Activated CD8-positive, alpha-beta T cell treated with anti-CD3 and anti-CD28 coated beads, Interleukin-2, amount 10 ng/mL, durations not matched to agents 7 days and 5 days (primary cell): ENCODE data around the gene RIMS1. TPM values are rescaled to one million over a fixed set of nuclear protein-coding genes. Genes with fewer than 3 reads are reported as not detected.

Source experiments
- ATAC-seq: fragments of 150-1000 bp; cut with Tn5 transposase; one replicate; pipeline ENCODE4 v1.10.0; 2021; ENCODE audit warnings: moderate library complexity
- CTCF ChIA-PET: fragments of 350-600 bp; sonication (Branson Sonifier 250); formaldehyde crosslinking; loops from one replicate; lab custom pipeline; 2021; ENCODE audit warnings: antibody characterized with exemption; lab: Charles Lee
- POLR2A ChIA-PET: fragments of 350-600 bp; sonication (Branson Sonifier 250); formaldehyde crosslinking; loops from one replicate; lab custom pipeline; 2021; ENCODE audit warnings: antibody characterized with exemption; lab: Charles Lee
- DNase-seq: peaks from one replicate; pipeline ENCODE4 v3.0.0-alpha.2; 2020
- H3K27ac Mint-ChIP-seq: one replicate; pipeline ENCODE4 v1.8.0; 2021; ENCODE audit warnings: mild to moderate bottlenecking, mixed read lengths
- H3K27me3 Mint-ChIP-seq: one replicate; pipeline ENCODE4 v1.8.0; 2021; ENCODE audit warnings: low read depth, mixed read lengths
- H3K36me3 Mint-ChIP-seq: one replicate; pipeline ENCODE4 v1.8.0; 2021; ENCODE audit warnings: low read depth, mixed read lengths
- H3K4me1 Mint-ChIP-seq: one replicate; pipeline ENCODE4 v1.8.0; 2021; ENCODE audit warnings: low read depth, mixed read lengths
- H3K4me3 Mint-ChIP-seq: one replicate; pipeline ENCODE4 v1.8.0; 2021; ENCODE audit warnings: mild to moderate bottlenecking, mixed read lengths
- H3K9me3 Mint-ChIP-seq: one replicate; pipeline ENCODE4 v1.8.0; 2022; ENCODE audit warnings: mixed read lengths; ENCODE audit not compliant: insufficient read depth
- total RNA-seq, 2 experiments: library from RNA; stranded (reverse); gene quantifications; one replicate each; pipeline ENCODE4 v1.2.3, GENCODE V29; 2021

The RIMS1 gene
- total RNA-seq, 2 experiments from 2014 or later: not detected

DNA sequence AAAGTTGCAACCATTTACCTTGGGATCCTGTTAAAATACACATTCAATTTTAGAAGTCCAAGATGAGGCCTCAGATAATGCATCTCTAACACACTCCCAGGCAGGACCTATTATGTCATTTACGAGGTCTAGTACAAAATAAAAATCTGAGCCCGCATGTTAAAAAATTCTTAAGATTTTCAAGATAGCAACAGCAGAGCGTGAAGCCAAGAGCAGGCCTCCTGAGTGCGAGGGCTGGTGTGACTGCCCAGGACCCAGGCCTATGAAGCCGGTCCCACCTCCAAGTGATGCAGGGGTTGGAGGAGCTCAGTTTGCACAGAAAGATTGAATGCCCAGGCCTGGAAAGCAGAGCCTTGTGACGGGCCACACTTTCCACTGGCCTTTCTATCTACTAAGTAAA lies 524.4 kb downstream of the RIMS1 start:
- no peaks in the 10 kb centered on the region for H3K4me1 Mint-ChIP-seq
- POLR2A ChIA-PET: no interaction called here

DNA sequence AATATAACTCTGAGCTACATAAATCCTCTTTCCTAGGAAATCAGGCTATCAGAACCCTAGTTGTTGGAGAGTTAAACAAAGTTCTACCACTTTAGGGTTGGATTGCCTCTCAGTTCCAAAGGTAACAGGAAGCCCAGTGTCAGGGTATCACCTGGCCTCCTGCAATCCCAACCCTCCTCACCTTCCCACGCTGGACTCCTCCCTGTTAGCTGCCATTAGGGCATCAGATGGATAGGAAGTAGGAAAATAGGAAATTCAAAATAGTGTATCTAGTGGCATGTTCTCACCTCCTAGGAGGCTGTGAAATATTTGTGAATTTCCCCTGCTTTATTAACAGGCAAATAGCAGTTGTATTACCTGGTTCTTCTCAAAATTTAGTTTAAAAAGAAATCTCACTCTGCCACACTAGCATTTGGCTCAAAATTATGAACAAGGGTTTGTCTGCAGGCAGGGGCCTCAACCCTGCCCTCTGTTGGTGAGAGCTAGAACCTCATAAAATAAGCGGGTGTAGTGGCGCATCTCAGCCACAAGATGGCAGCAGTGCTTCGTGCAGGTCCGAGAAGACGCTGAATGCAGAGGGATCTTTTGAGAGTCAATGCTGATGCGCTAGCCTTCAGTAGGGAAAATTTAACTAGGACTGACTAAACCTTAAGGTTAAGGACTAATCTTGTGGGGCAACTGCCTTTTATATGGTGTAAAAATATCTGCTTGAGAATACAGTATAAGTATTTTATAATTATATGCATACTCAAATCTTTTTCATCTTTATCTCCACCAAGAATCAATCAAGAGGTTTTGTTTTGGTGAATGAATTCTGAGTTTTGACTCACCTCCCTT lies 525.7 kb downstream of the RIMS1 start:
- Mint-ChIP-seq H3K4me1 (no peaks in the 10 kb centered on the region), H3K4me3 (no peak overlapping the region), H3K9me3 (no peaks in the 10 kb centered on the region), H3K36me3 (no peaks in the 10 kb centered on the region), H3K27ac (no peak overlapping the region), H3K27me3 (peaks cover 5% of the 10 kb centered on the region)
- POLR2A ChIA-PET: interaction anchor here (0.6 kb wide), 1 partner anchor 778 kb away, joined by 3 read pairs; no protein-coding TSS in a partner anchor
- DNase-seq (peak; percentile 78), ATAC-seq (peak; percentile 75)
- CTCF ChIA-PET: interaction anchor here (0.6 to 6.1 kb wide), 33 partner anchors 8 to 917 kb away, joined by 3 to 60 read pairs (median 4); no protein-coding TSS in a partner anchor

More for the DNA sequence above, 524.4 kb downstream of the RIMS1 start:
- Mint-ChIP-seq H3K36me3 (no peaks in the 10 kb centered on the region), H3K9me3 (no peaks in the 10 kb centered on the region), H3K4me3 (no peak overlapping the region), H3K27me3 (peaks cover 13% of the 10 kb centered on the region), H3K27ac (no peak overlapping the region)
- no peak for DNase-seq
- CTCF ChIA-PET: interaction anchor here (0.7 to 6.1 kb wide), 6 partner anchors 11 to 916 kb away, joined by 3 to 60 read pairs (median 8); no protein-coding TSS in a partner anchor
- ATAC-seq: no peak

DNA sequence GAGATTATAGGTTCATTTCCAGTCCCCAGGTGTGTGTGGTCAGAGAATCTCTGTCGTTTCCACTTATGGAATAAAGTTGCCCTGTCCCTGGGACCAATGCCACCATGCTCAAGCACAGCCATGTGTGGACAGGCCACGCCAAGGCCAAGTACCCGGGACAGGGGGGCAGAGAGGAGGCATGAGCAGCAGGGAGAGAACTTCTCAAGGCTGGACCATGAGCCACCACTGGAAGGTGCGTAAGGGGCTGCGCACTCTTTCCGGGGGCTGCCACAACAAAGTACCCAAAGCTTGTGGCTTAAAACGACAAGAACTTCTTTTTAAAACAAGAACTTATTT lies 526.3 kb downstream of the RIMS1 start:
- Mint-ChIP-seq H3K36me3 (no peaks in the 10 kb centered on the region), H3K27me3 (peaks cover 3% of the 10 kb centered on the region), H3K4me1 (no peaks in the 10 kb centered on the region), H3K27ac (no peak overlapping the region), H3K9me3 (no peaks in the 10 kb centered on the region), H3K4me3 (no peak overlapping the region)
- ATAC-seq (no peak), DNase-seq (no peak)
- POLR2A ChIA-PET: interaction anchor here (0.6 kb wide), 1 partner anchor 777 kb away, joined by 3 read pairs; no protein-coding TSS in a partner anchor
- CTCF ChIA-PET: interaction anchor here (0.9 to 6.1 kb wide), 28 partner anchors 9 to 916 kb away, joined by 3 to 60 read pairs (median 4); no protein-coding TSS in a partner anchor

DNA sequence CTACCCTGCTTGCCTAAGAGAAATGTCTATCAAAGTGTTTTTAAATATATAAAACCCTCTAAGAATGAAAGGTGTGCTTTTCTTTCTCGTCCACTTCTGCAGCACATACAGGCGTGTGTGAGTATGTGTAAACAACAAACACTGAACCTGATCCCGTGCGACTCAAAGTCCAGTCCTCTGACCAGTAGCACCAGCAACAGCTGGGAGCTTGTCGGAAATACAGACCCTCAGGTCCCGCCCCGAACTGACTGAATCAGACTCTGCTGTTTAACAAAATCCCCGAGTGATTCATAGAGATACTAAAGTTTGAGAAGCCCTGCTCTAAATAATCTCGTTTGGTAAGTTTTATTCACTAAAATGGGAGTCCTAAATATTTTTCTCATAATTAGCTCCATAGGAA lies 527.5 kb downstream of the RIMS1 start:
- DNase-seq (no peak), ATAC-seq (no peak)
- H3K9me3 Mint-ChIP-seq: no peaks in the 10 kb centered on the region
- no peaks in the 10 kb centered on the region for H3K36me3 Mint-ChIP-seq
- no peaks in the 10 kb centered on the region for H3K4me1 Mint-ChIP-seq
- H3K27me3 Mint-ChIP-seq: no peaks in the 10 kb centered on the region
- no peak overlapping the region for H3K27ac Mint-ChIP-seq
- H3K4me3 Mint-ChIP-seq: no peak overlapping the region
- POLR2A ChIA-PET: no interaction called here
- CTCF ChIA-PET: interaction anchor here (1.7 to 6.1 kb wide), 3 partner anchors 8 to 717 kb away, joined by 4 to 60 read pairs (median 45); no protein-coding TSS in a partner anchor

DNA sequence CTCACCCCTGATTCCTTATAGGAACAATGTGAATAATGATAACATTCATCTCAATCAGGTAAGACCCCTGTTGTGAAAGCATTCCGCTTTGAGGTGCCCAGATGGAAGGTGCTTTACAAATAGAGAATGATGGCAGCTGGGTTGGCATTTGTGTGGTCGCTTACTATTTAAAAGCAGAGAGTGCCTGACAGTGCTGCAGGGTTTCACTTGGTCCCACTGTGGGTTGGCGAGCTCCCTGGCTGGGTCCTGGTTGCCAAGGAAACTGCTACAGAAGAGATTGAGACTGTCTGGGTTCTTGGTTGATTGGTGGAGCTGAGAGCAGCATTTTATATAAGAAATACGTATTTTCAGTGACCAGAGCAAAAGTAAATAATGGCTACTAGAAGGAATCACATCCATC lies 528.3 kb downstream of the RIMS1 start:
- no peak overlapping the region for H3K4me3 Mint-ChIP-seq

DNA sequence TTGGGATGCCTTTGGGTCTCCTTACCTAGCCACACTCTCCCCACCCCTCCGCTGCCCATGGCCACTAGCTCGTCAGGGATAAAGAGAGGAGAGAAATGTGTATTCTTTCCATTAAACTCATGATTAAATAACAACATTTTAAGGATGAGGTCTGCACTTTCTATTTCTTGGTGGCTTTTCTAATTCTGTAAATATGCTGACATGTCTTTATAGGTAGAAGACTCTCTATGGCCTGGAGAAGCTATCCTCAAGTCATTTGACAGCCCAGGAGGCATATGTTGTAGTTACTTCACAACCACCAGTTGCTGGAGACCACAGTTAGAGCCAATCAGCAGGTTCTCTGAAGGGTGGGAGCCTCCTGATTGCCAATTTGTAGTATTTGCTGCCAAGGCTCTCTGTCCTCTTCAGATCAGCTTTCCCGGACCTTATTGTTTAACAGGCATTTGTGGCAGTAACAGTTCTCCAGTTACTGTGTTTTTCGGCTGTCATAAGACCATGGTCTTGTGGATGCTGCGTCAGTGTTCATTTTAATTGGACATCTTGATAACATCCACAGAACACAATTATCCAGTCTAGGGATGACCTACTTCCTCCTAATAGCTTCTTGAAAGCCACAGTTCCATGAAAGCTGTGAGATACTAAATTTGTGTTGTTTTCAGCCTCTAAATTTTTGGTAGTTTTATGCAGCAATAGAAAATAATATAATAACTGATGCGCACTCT lies 530.6 kb downstream of the RIMS1 start:
- Mint-ChIP-seq H3K36me3 (no peaks in the 10 kb centered on the region), H3K27ac (no peak overlapping the region), H3K4me1 (no peaks in the 10 kb centered on the region), H3K9me3 (no peaks in the 10 kb centered on the region), H3K27me3 (no peaks in the 10 kb centered on the region), H3K4me3 (no peak overlapping the region)
- ATAC-seq: no peak
- ChIA-PET CTCF (interaction anchor here (1.1 to 1.3 kb wide), 2 partner anchors 199 to 715 kb away, joined by 3 read pairs; no protein-coding TSS in a partner anchor), POLR2A (no interaction called here)
- DNase-seq: no peak

More for the DNA sequence above, 528.3 kb downstream of the RIMS1 start:
- no peaks in the 10 kb centered on the region for H3K9me3 Mint-ChIP-seq
- H3K4me1 Mint-ChIP-seq: no peaks in the 10 kb centered on the region
- DNase-seq: no peak
- no peaks in the 10 kb centered on the region for H3K27me3 Mint-ChIP-seq
- H3K27ac Mint-ChIP-seq: no peak overlapping the region
- H3K36me3 Mint-ChIP-seq: no peaks in the 10 kb centered on the region
- no peak for ATAC-seq
- ChIA-PET CTCF (interaction anchor here (0.9 to 1.7 kb wide), 2 partner anchors 166 to 711 kb away, joined by 3 to 4 read pairs; no protein-coding TSS in a partner anchor), POLR2A (no interaction called here)

DNA sequence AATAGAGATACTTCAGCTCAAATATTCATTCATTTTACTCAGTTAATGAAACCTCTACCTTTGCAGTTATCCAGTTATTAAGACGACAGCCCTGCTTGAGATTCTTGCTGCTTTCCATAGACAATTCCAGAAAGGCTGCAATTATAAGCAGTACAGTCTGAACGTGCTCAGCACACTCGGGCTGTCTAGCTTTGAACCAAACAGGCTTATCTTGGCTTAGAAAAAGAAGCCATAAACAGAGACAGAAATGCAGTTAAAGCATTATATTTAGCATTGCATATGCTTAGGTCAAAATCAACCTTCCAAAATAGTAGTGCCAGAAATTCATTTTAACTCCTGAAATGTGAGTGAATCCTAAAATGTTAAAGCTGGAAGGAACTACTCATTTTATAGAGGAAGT lies 531.4 kb downstream of the RIMS1 start:
- DNase-seq: no peak
- no peak overlapping the region for H3K4me3 Mint-ChIP-seq
- ChIA-PET POLR2A (no interaction called here), CTCF (no interaction called here)
- no peaks in the 10 kb centered on the region for H3K36me3 Mint-ChIP-seq
- H3K4me1 Mint-ChIP-seq: no peaks in the 10 kb centered on the region
- ATAC-seq: no peak
- no peak overlapping the region for H3K27ac Mint-ChIP-seq
- no peaks in the 10 kb centered on the region for H3K27me3 Mint-ChIP-seq
- H3K9me3 Mint-ChIP-seq: no peaks in the 10 kb centered on the region

DNA sequence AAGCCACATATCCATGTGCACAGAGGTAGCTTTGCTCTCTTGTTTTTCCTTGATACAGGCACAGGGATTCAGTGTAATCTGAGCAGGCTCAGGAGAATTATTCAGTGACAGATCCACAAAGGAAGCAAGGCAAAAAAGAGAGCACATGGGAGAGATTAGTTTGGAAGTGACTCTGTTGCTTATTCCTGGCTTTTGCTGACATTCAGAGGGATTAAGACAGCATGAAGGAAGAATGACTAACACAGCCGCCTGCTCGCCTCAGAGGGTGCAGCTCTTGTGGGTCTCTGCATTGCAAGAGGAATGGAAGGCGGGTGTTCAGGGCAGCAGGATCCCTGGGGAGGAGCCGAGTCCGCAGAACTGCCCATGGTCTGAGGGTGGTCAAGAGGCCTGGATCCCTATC lies 532.1 kb downstream of the RIMS1 start:
- H3K27ac Mint-ChIP-seq: no peak overlapping the region

DNA sequence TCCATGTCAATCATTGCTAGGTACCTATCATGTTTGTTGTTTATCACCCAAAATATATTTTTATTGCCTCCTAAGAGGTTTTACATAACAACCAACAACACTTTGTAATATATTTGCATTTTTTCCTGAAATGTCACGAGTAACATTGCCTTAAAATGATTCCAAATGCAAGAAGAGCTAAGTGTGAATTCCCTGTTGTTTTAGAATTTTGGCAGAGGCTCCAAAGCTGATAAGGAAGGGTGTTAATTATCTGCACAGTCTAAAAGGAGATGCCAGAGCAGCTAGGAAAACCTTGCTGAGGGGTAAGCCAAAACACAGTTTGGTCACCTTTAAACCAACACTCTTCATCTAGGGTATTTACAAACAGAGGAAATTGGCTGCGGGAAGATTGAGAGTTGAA lies 533.6 kb downstream of the RIMS1 start:
- Mint-ChIP-seq H3K4me1 (no peaks in the 10 kb centered on the region), H3K27ac (no peak overlapping the region), H3K27me3 (no peaks in the 10 kb centered on the region), H3K36me3 (no peaks in the 10 kb centered on the region), H3K9me3 (no peaks in the 10 kb centered on the region), H3K4me3 (no peak overlapping the region)
- no peak for ATAC-seq
- POLR2A ChIA-PET: no interaction called here
- DNase-seq: no peak
- CTCF ChIA-PET: interaction anchor here (1.3 to 6.6 kb wide), 2 partner anchors 9 to 12 kb away, joined by 4 to 60 read pairs; no protein-coding TSS in a partner anchor

More for the DNA sequence above, 532.1 kb downstream of the RIMS1 start:
- H3K27me3 Mint-ChIP-seq: no peaks in the 10 kb centered on the region
- no peaks in the 10 kb centered on the region for H3K4me1 Mint-ChIP-seq
- DNase-seq (no peak), ATAC-seq (no peak)
- H3K36me3 Mint-ChIP-seq: no peaks in the 10 kb centered on the region
- ChIA-PET POLR2A (no interaction called here), CTCF (no interaction called here)
- no peaks in the 10 kb centered on the region for H3K9me3 Mint-ChIP-seq
- no peak overlapping the region for H3K4me3 Mint-ChIP-seq

DNA sequence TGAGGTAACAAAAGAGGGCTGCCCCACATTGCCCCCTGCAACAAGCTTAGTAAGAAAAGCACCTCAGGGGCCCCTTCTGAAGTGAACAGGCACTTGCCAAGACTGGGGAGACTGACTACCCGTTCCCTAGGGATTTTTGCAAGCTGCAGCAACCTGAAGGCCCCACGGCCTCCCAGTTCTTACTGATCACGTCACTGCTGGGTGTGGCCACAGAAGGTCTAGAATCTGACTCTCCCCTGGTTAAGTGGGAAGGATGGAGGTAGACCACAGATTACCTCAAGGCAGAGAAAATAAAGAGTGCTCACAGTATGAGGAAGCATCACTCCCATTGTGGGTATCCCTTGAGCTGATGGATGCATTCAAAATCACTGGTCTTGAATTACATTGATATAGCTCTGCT lies 534.1 kb downstream of the RIMS1 start:
- Mint-ChIP-seq H3K4me1 (no peaks in the 10 kb centered on the region), H3K27me3 (no peaks in the 10 kb centered on the region), H3K9me3 (no peaks in the 10 kb centered on the region), H3K4me3 (no peak overlapping the region), H3K36me3 (no peaks in the 10 kb centered on the region), H3K27ac (no peak overlapping the region)
- POLR2A ChIA-PET: no interaction called here
- no peak for DNase-seq
- CTCF ChIA-PET: interaction anchor here (1.3 to 6.6 kb wide), 2 partner anchors 9 to 12 kb away, joined by 4 to 60 read pairs; no protein-coding TSS in a partner anchor
- ATAC-seq: no peak

DNA sequence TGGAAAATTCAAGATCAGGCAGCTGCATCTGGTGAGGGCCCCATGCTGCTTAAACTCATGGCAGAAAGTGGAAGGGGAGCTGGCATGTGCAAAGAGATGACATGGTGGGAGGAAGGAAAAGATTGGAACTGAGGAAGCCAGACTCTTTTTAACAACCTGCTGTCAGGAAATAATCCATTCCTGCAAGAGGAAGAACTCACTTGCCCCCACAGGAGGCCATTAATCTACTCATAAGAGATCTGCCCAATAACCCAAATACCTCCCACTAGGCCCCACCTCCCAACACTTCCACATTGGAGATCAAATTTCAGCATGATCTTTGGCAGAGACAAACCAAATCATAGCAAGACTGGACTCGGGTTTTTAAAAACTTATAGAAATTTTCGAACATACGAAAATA lies 535.0 kb downstream of the RIMS1 start:
- ChIA-PET CTCF (interaction anchor here (6.6 kb wide), 1 partner anchor 10 kb away, joined by 60 read pairs; no protein-coding TSS in a partner anchor), POLR2A (no interaction called here)
- no peaks in the 10 kb centered on the region for H3K27me3 Mint-ChIP-seq
- ATAC-seq (no peak), DNase-seq (no peak)
- no peaks in the 10 kb centered on the region for H3K9me3 Mint-ChIP-seq
- no peaks in the 10 kb centered on the region for H3K4me1 Mint-ChIP-seq
- no peak overlapping the region for H3K27ac Mint-ChIP-seq
- H3K36me3 Mint-ChIP-seq: no peaks in the 10 kb centered on the region
- H3K4me3 Mint-ChIP-seq: no peak overlapping the region
